PFSK-1 (cell line): ENCODE results near the gene GREB1.

Experiments used
- FOXP2 ChIP-seq: optimal IDR thresholded peaks from 2 replicates; pipeline ENCODE3; 2011; ENCODE audit warnings: borderline replicate concordance, control low read depth, inconsistent platforms; ENCODE audit not compliant: insufficient read depth; ENCODE audit errors: extremely low read length, extremely low read depth
- POLR2AphosphoS5 ChIP-seq: IDR thresholded peaks from 2 replicates; pipeline ENCODE4 v1.6.1; 2012; ENCODE audit warnings: low read depth, mild to moderate bottlenecking, control low read depth, low read length, moderate library complexity
- SIN3A ChIP-seq: IDR thresholded peaks from 2 replicates; pipeline ENCODE4 v1.6.1; 2012; ENCODE audit warnings: mild to moderate bottlenecking, low read length, moderate library complexity, borderline replicate concordance; ENCODE audit not compliant: insufficient read depth
- TAF1 ChIP-seq: IDR thresholded peaks from 2 replicates; pipeline ENCODE4 v1.6.1; 2012; ENCODE audit warnings: low read length, control low read depth, borderline replicate concordance; ENCODE audit not compliant: insufficient read depth
- TF ChIP-seq, protein P1 (sequence below), 2 experiments: IDR thresholded peaks; 2 replicates each; pipeline versions ENCODE4 v1.6.1 to v1.8.0; 2011 to 2012; ENCODE audit warnings: low read depth in 2 of 2, low read length in 2 of 2, control low read depth in 1 of 2, inconsistent platforms in 1 of 2, mild to moderate bottlenecking in 1 of 2, moderate library complexity in 1 of 2; ENCODE audit not compliant: insufficient read depth in 1 of 2

GREB1 gene

DNA sequence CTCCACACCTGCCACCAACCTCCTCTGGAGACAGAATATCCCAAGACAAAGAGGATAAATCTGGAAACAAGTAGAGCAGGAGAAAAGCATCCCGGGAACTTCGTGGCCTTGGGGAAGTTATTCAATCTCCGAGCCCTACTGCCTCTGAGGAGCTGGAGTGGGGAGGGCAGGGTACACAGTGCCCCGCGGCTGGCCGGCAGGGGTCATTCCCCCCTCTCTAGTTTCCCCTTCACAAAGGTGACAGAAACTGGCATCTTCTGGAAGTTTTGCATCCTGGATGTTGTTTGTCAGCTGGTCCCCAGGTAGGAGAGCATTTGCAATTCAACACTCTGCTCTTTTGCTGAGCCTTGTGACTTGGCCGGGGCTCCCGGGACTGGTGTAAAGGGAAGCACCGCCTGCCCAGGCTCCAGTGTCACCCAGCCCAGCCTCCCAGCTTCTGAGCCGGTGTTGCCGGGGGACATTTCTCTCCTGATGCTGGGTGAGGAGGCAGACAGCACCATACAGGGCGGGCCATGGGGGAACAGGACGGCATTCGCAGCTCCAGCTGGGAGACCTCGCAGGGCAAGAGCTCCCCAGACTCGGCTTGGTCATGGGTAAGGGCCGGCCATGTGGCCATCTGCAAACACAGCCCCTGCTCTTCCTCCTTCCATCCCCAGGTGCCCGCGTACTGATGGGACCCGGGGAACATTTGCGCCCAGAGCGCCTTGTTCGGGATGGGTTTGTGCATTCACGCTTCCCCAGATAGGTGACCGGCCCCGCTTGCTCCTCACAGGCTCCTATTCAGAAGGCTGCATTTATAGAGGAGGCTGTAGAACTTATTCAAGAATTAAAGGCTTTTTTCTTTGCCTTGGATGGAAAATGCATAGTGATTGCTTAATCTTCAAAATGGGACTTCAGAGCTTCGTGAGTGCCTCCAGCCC is 143.6 kb downstream of the GREB1 start:
- TF ChIP-seq POLR2AphosphoS5, result no peak
- no peak for TF ChIP-seq TAF1
- TF ChIP-seq, protein P1, sequence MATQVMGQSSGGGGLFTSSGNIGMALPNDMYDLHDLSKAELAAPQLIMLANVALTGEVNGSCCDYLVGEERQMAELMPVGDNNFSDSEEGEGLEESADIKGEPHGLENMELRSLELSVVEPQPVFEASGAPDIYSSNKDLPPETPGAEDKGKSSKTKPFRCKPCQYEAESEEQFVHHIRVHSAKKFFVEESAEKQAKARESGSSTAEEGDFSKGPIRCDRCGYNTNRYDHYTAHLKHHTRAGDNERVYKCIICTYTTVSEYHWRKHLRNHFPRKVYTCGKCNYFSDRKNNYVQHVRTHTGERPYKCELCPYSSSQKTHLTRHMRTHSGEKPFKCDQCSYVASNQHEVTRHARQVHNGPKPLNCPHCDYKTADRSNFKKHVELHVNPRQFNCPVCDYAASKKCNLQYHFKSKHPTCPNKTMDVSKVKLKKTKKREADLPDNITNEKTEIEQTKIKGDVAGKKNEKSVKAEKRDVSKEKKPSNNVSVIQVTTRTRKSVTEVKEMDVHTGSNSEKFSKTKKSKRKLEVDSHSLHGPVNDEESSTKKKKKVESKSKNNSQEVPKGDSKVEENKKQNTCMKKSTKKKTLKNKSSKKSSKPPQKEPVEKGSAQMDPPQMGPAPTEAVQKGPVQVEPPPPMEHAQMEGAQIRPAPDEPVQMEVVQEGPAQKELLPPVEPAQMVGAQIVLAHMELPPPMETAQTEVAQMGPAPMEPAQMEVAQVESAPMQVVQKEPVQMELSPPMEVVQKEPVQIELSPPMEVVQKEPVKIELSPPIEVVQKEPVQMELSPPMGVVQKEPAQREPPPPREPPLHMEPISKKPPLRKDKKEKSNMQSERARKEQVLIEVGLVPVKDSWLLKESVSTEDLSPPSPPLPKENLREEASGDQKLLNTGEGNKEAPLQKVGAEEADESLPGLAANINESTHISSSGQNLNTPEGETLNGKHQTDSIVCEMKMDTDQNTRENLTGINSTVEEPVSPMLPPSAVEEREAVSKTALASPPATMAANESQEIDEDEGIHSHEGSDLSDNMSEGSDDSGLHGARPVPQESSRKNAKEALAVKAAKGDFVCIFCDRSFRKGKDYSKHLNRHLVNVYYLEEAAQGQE (IDR thresholded peaks at IDR 0.05; ENCODE audit: insufficient read depth in 1 of 2, low read depth in 2 of 2, low read length in 2 of 2), result no peak
- TF ChIP-seq FOXP2, result no peak
- TF ChIP-seq SIN3A, result no peak

DNA sequence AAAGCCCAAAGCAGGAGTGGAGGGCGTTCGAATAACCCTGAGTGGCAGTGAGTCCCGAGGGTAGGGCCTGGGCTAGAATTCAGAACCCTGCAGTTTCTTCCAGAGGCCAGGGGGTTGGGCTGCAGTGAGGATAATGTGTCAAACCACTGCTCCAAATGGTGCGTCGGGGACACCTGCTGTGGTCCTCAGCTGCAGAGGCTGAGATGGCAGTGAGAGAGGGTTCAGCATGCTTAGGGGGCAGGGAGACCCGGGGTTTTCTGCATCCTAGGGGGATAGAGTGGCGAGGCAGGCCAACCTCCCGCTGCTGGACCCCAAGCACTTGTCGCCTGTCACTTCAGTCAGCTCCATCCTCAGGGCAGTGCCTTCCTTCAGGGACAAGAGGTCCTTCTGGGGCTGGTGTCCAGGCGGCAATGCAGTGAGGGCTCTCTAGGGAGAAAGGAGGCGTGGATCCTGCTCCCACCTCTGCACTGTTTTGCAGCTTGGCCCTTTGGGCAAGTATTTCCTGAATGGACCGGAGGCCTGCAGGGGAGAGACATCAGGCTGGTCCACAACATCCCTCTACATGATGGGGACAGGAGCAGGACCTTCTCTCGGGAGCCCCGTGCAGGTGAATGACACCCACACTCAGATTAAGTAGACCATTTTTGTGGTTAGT is 144.6 kb downstream of the GREB1 start:
- no peak for TF ChIP-seq TAF1
- no peak for TF ChIP-seq SIN3A
- no peak for TF ChIP-seq FOXP2
- TF ChIP-seq POLR2AphosphoS5, result no peak
- TF ChIP-seq, protein P1 (IDR thresholded peaks at IDR 0.05; ENCODE audit: insufficient read depth in 1 of 2, low read depth in 2 of 2, low read length in 2 of 2), result no peak

DNA sequence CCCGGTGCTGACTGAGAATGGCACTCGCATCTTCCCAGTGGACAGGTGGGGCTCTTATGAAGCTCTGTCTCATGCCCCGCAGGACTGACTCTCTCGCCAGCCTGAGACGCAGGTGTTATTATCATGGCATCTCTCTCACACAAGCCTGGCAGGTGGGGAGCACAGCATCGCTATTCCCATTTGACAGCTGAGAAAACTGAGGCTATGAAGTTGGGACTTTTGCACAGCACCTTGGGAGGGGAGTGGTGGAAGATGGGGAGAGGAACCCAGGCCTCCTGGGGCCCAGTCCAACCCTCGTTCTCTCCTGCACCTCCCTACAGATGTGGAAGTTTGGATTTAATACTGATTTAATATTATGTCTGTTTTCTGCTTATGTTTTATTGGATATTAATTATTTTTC is 145.2 kb downstream of the GREB1 start:
- TF ChIP-seq FOXP2, result no peak
- TF ChIP-seq POLR2AphosphoS5, result no peak
- TF ChIP-seq SIN3A, result no peak
- TF ChIP-seq, protein P1 (IDR thresholded peaks at IDR 0.05; ENCODE audit: insufficient read depth in 1 of 2, low read depth in 2 of 2, low read length in 2 of 2), result no peak
- no peak for TF ChIP-seq TAF1

DNA sequence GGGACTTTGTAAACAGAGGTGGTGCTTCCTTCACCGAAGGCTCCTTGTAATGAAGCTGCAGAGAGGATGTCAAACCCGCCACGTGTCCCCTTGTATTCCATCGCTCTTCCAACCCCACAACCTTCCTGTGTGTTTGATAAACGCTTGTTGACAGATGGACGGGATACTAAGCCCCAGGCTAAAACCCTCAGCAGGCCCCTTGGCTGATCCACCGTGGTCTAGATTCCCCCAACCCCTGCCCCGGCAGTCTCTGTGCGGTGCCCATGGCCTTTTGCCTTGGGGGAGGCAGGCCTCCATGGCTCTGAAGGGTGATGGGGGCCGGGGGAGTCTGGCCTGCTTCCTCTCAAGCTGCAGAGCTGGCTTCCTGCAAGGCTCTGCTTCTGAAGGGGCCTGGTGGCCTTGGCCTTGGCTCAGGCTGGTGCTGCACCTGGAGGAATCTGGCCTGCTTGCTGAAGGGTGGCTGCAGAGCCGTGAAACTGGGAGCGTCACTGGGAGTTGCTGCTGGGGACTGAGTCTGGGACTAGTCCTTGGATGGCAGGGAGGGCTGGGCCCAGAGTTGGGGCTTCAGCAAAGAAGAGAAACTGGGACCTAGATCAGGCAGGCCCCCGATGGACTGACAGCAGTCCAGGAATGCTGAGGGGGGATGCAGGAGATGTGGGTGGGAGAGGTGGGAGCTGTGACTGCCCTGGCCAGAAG is 145.8 kb downstream of the GREB1 start:
- no peak for TF ChIP-seq POLR2AphosphoS5
- TF ChIP-seq SIN3A, result no peak
- no peak for TF ChIP-seq TAF1
- no peak for TF ChIP-seq FOXP2
- TF ChIP-seq, protein P1 (IDR thresholded peaks at IDR 0.05; ENCODE audit: insufficient read depth in 1 of 2, low read depth in 2 of 2, low read length in 2 of 2), result no peak
